ENCODE measurements around the gene ZBTB45. TPM values are rescaled to one million over a fixed set of nuclear protein-coding genes. Genes with fewer than 3 reads are reported as not detected.
"Not testable (repeated sequence)": the region's sequence is repeated elsewhere in the genome, so short reads cannot be mapped to it uniquely, and the experiment has no call there.

The ZBTB45 gene
- total RNA-seq, 1 donor from 2014 or later: 20.2 TPM

- peaks cover 14% of the 10 kb centered on the region for H3K4me1 Mint-ChIP-seq (ENCODE audit: unreplicated experiment)
- no peaks in the 10 kb centered on the region for H3K27me3 Mint-ChIP-seq
- H3K9me3 Mint-ChIP-seq: peaks cover 13% of the 10 kb centered on the region
- peak overlapping the region; percentile 96 for H3K4me3 Mint-ChIP-seq
- TF ChIP-seq CTCF (conservative IDR thresholded peaks at IDR 0.05): no peak
- peak overlapping the region; percentile 96 for H3K27ac Mint-ChIP-seq
- H3K36me3 Mint-ChIP-seq: no peaks in the 10 kb centered on the region
- DNase-seq (ENCODE audit: extremely low spot score, unreplicated experiment): no peak
These were observed 21.1 kb downstream of the ZBTB45 start for GRCh38 chr19:58498316-58499020.

- no peak overlapping the region for H3K27ac Mint-ChIP-seq
- TF ChIP-seq CTCF (conservative IDR thresholded peaks at IDR 0.05): no peak
- H3K36me3 Mint-ChIP-seq: no peaks in the 10 kb centered on the region
- H3K9me3 Mint-ChIP-seq: peaks cover 13% of the 10 kb centered on the region
- H3K4me1 Mint-ChIP-seq (ENCODE audit: unreplicated experiment): peaks cover 14% of the 10 kb centered on the region
- DNase-seq (ENCODE audit: extremely low spot score, unreplicated experiment): no peak
- H3K27me3 Mint-ChIP-seq: no peaks in the 10 kb centered on the region
- H3K4me3 Mint-ChIP-seq: peak overlapping the region; percentile 44
These were observed 21.9 kb downstream of the ZBTB45 start for GRCh38 chr19:58497634-58498170.

GRCh38 chr19:58492265-58492664 is 27.3 kb downstream of the ZBTB45 start:
- Mint-ChIP-seq H3K36me3 (no peaks in the 10 kb centered on the region), H3K27ac (no peak overlapping the region), H3K9me3 (no peaks in the 10 kb centered on the region), H3K4me3 (no peak overlapping the region), H3K4me1 (ENCODE audit: unreplicated experiment) (no peaks in the 10 kb centered on the region), H3K27me3 (no peaks in the 10 kb centered on the region)
- TF ChIP-seq CTCF (conservative IDR thresholded peaks at IDR 0.05): no peak
- no peak for DNase-seq (ENCODE audit: extremely low spot score, unreplicated experiment)

GRCh38 chr19:58491393-58491792 is 28.2 kb downstream of the ZBTB45 start:
- Mint-ChIP-seq H3K9me3 (no peaks in the 10 kb centered on the region), H3K27ac (no peak overlapping the region), H3K4me1 (ENCODE audit: unreplicated experiment) (no peaks in the 10 kb centered on the region), H3K4me3 (no peak overlapping the region), H3K36me3 (no peaks in the 10 kb centered on the region), H3K27me3 (no peaks in the 10 kb centered on the region)
- no peak for DNase-seq (ENCODE audit: extremely low spot score, unreplicated experiment)
- no peak for TF ChIP-seq CTCF (conservative IDR thresholded peaks at IDR 0.05)

- not testable (repeated sequence) for H3K9me3 Mint-ChIP-seq; H3K4me3 Mint-ChIP-seq; DNase-seq (ENCODE audit: extremely low spot score, unreplicated experiment); H3K27ac Mint-ChIP-seq; H3K27me3 Mint-ChIP-seq; H3K4me1 Mint-ChIP-seq (ENCODE audit: unreplicated experiment); H3K36me3 Mint-ChIP-seq
- TF ChIP-seq CTCF (conservative IDR thresholded peaks at IDR 0.05): peak; percentile 42
These were observed 35.3 kb downstream of the ZBTB45 start for GRCh38 chr19:58484349-58484748.

Measured in type B pancreatic cell (in vitro differentiated cells).